Mesothelial cell of epicardium (in vitro differentiated cells): ENCODE measurements around the gene TMEM116. TPM values are rescaled to one million over a fixed set of nuclear protein-coding genes. Genes with fewer than 3 reads are reported as not detected.
"Not testable (repeated sequence)": the region's sequence is repeated elsewhere in the genome, so short reads cannot be mapped to it uniquely, and the experiment has no call there.

ENCODE experiments used
- DNase-seq, 2 experiments: peaks; one replicate each; pipeline ENCODE4 v3.0.0; 2021; ENCODE audit warnings: low spot score in 2 of 2; ENCODE audit not compliant: unreplicated experiment in 2 of 2
- H3K27ac Mint-ChIP-seq: 2 replicates; pipeline ENCODE4 v1.8.0; 2021; ENCODE audit warnings: mixed read lengths
- H3K27me3 Mint-ChIP-seq: 2 replicates; pipeline ENCODE4 v1.8.0; 2021; ENCODE audit warnings: low read depth, mixed read lengths
- H3K36me3 Mint-ChIP-seq: 2 replicates; pipeline ENCODE4 v1.8.0; 2021; ENCODE audit warnings: mixed read lengths
- H3K4me1 Mint-ChIP-seq: 2 replicates; pipeline ENCODE4 v1.8.0; 2021; ENCODE audit warnings: mixed read lengths
- H3K4me3 Mint-ChIP-seq: 2 replicates; pipeline ENCODE4 v1.8.0; 2021; ENCODE audit warnings: mild to moderate bottlenecking, moderate library complexity, mixed read lengths
- H3K9me3 Mint-ChIP-seq: 2 replicates; pipeline ENCODE4 v1.8.0; 2021; ENCODE audit warnings: mixed read lengths
- total RNA-seq: library from RNA; stranded (reverse); gene quantifications from 3 replicates; pipeline ENCODE4 v1.2.1, GENCODE V29; 2021
- TF ChIP-seq, protein P1 (sequence below): fragments of 200-600 bp; sonication (generic); IDR thresholded peaks from one replicate; pipeline ENCODE4 v1.5.0; 2021; ENCODE audit warnings: antibody characterized with exemption; ENCODE audit not compliant: unreplicated experiment

The TMEM116 gene
- total RNA-seq, 1 donor from 2014 or later, result 12.0 TPM

- Mint-ChIP-seq H3K9me3 (peaks cover 6% of the 10 kb centered on the region), H3K36me3 (peaks cover 12% of the 10 kb centered on the region), H3K4me3 (peak overlapping the region; percentile 86), H3K27ac (peak overlapping the region; percentile 94), H3K4me1 (peaks cover 35% of the 10 kb centered on the region), H3K27me3 (no peaks in the 10 kb centered on the region)
- peak; percentile 27 to 55 for DNase-seq
- TF ChIP-seq, protein P1, sequence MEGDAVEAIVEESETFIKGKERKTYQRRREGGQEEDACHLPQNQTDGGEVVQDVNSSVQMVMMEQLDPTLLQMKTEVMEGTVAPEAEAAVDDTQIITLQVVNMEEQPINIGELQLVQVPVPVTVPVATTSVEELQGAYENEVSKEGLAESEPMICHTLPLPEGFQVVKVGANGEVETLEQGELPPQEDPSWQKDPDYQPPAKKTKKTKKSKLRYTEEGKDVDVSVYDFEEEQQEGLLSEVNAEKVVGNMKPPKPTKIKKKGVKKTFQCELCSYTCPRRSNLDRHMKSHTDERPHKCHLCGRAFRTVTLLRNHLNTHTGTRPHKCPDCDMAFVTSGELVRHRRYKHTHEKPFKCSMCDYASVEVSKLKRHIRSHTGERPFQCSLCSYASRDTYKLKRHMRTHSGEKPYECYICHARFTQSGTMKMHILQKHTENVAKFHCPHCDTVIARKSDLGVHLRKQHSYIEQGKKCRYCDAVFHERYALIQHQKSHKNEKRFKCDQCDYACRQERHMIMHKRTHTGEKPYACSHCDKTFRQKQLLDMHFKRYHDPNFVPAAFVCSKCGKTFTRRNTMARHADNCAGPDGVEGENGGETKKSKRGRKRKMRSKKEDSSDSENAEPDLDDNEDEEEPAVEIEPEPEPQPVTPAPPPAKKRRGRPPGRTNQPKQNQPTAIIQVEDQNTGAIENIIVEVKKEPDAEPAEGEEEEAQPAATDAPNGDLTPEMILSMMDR, result peak; percentile 37
These were observed 837 bp upstream of the TMEM116 start for GRCh38 chr12:112013601-112014402.

DNA sequence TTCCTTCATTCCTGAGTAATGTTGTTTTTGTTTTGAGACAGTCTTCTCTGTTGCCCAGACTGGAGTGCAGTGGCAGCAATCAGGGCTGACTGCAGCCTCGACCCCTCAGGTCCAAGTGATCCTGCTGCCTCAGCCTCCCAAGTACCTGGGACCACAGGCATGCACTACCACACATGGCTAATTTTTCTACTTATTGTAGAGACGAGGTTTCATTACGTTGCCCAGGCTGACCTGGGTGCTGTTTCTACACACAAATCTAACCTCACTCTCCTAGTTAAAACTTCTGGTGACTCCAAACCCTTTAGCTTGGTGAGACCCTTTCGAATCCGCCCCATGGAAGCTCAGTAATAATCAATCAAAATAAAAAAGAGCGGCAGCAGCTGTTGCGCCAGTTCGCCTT lies 1.3 kb downstream of the TMEM116 start:
- Mint-ChIP-seq H3K36me3 (peaks cover 10% of the 10 kb centered on the region), H3K9me3 (peaks cover 6% of the 10 kb centered on the region), H3K4me3 (peak overlapping the region; percentile 86), H3K27ac (peak overlapping the region; percentile 99), H3K27me3 (no peaks in the 10 kb centered on the region), H3K4me1 (peaks cover 36% of the 10 kb centered on the region)
- TF ChIP-seq, protein P1, result no peak
- DNase-seq, result no peak

DNA sequence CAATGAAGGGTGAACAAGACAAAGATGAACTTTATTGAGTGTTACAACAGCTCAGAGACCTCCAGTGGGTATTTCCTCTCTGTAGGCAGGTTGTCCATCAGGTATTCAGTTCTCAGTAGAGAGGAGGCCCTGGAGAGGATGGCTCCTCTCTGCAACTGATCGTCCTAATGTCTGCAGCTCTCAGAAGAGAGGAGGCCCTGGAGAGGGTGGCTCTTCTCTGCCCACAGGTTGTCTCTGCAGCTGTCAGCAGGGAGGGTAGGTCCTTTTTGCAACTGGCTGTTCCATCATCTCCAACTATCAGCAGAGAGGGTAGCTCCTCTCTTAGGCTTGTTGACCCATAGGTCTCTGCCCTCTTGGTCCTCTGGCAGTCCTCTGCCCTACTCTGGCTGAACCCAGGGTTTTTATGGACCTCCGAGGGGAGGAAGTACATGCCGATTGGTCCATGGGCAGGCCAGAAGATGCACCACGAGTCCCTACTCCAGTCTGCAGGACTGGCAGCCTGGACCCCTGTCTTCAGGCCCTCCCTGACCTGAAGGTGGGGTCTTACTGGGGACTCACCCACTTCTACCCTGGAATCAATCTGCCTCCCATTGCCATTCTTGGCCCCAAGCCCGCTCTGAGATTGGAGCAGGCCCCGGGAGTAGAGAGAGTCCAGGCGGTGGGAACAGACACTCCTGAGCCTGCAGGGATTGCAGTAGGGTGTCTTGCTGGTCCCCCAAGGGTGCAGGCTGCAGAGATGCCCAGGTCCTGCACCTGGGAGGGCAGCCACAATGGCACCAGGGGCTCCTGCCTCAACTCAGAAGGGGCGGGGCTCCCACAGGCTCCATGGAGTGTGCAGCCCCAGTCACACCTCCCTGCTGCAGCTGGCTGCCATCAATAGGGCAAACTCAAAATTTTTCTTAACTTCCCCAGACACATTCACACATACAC lies 2.3 kb downstream of the TMEM116 start:
- TF ChIP-seq, protein P1, result no peak
- Mint-ChIP-seq H3K4me3 (no peak overlapping the region), H3K27me3 (no peaks in the 10 kb centered on the region), H3K9me3 (peaks cover under 1% of the 10 kb centered on the region), H3K27ac (peak overlapping the region; percentile 33), H3K4me1 (peaks cover 40% of the 10 kb centered on the region), H3K36me3 (peaks cover 3% of the 10 kb centered on the region)
- no peak for DNase-seq

GRCh38 chr12:112009596-112009995 lies 3.4 kb downstream of the TMEM116 start:
- not testable (repeated sequence) for H3K36me3 Mint-ChIP-seq, H3K9me3 Mint-ChIP-seq, H3K27ac Mint-ChIP-seq, H3K4me3 Mint-ChIP-seq, DNase-seq, H3K27me3 Mint-ChIP-seq
- peaks cover 40% of the 10 kb centered on the region for H3K4me1 Mint-ChIP-seq

- DNase-seq, result no peak
- peaks cover 35% of the 10 kb centered on the region for H3K4me1 Mint-ChIP-seq
- H3K9me3 Mint-ChIP-seq, result no peaks in the 10 kb centered on the region
- no peak overlapping the region for H3K27ac Mint-ChIP-seq
- H3K27me3 Mint-ChIP-seq, result no peaks in the 10 kb centered on the region
- H3K4me3 Mint-ChIP-seq, result no peak overlapping the region
- TF ChIP-seq, protein P1, result no peak
- peaks cover 2% of the 10 kb centered on the region for H3K36me3 Mint-ChIP-seq
These were observed 4.0 kb downstream of the TMEM116 start for GRCh38 chr12:112008918-112009317.

DNA sequence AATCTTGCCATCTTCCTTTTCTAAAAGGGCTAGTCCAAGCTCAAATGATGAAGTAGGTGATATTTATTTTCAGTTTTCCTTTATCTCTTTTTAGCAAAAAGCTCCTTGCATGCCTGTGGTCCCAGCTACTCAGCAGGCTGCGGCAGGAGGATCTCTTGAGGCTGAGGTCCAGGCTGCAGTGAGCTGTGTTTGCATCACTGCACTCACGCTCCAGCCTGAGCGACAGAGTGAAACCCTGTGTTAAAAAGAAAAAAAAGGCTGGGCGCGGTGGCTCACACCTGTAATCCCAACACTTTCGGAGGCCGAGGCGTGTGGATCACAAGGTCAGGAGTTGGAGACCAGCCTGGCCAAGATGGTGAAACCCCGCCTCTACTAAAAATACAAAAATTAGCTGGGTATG lies 5.0 kb downstream of the TMEM116 start:
- Mint-ChIP-seq H3K9me3 (no peaks in the 10 kb centered on the region), H3K36me3 (peaks cover 5% of the 10 kb centered on the region), H3K27ac (peak overlapping the region; percentile 59), H3K4me1 (peaks cover 35% of the 10 kb centered on the region), H3K4me3 (no peak overlapping the region), H3K27me3 (no peaks in the 10 kb centered on the region)
- no peak for DNase-seq
- TF ChIP-seq, protein P1, result no peak
